SK-N-SH treated with all-trans-retinoic acid at 6 μM for 48 hours (cell line): ENCODE measurements around the gene LONP1.

Experiments
- ARNTL ChIP-seq: fragments of 450-650 bp; formaldehyde crosslinking; IDR thresholded peaks from 2 replicates; pipeline ENCODE4 v1.5.0; 2020; ENCODE audit warnings: low read depth, mild to moderate bottlenecking, moderate library complexity, borderline replicate concordance
- ISL1 ChIP-seq: fragments of 250-450 bp; sonication (Bioruptor Pico); IDR thresholded peaks from 2 replicates; pipeline ENCODE4 v2.1.2; 2022; ENCODE audit warnings: mild to moderate bottlenecking, moderate library complexity
- OSR1 ChIP-seq: fragments of 250-450 bp; sonication (Bioruptor Pico); IDR thresholded peaks from 2 replicates; pipeline ENCODE4 v1.8.0; 2022; ENCODE audit warnings: moderate library complexity, mild to moderate bottlenecking, inconsistent platforms
- PATZ1 ChIP-seq: fragments of 250-450 bp; sonication (Bioruptor Pico); IDR thresholded peaks from 2 replicates; pipeline ENCODE4 v1.8.0; 2020; ENCODE audit warnings: mild to moderate bottlenecking, moderate library complexity, borderline replicate concordance
- PPARA ChIP-seq: fragments of 250-450 bp; sonication (Bioruptor Pico); IDR thresholded peaks from 2 replicates; pipeline ENCODE4 v1.5.0; 2020; ENCODE audit warnings: mild to moderate bottlenecking, borderline replicate concordance
- RARB ChIP-seq: fragments of 250-450 bp; sonication (Bioruptor Pico); IDR thresholded peaks from 2 replicates; pipeline ENCODE4 v1.8.0; 2021; ENCODE audit warnings: mild to moderate bottlenecking, moderate library complexity
- ZFP3 ChIP-seq: fragments of 250-450 bp; sonication (Bioruptor Pico); IDR thresholded peaks from 2 replicates; pipeline ENCODE4 v1.5.0; 2020; ENCODE audit warnings: mild to moderate bottlenecking, moderate library complexity
- ZFP30 ChIP-seq: fragments of 450-650 bp; formaldehyde crosslinking; IDR thresholded peaks from 2 replicates; pipeline ENCODE4 v1.5.0; 2022; ENCODE audit warnings: mild to moderate bottlenecking, moderate library complexity
- ZNF565 ChIP-seq: fragments of 450-650 bp; formaldehyde crosslinking; conservative IDR thresholded peaks from 2 replicates; pipeline ENCODE4 v1.5.0; 2020; ENCODE audit warnings: low read depth, mild to moderate bottlenecking, moderate library complexity
- ZNF70 ChIP-seq: fragments of 450-650 bp; formaldehyde crosslinking; IDR thresholded peaks from 2 replicates; pipeline ENCODE4 v1.5.0; 2020; ENCODE audit warnings: mild to moderate bottlenecking, moderate library complexity
- ZNF8 ChIP-seq: fragments of 450-650 bp; formaldehyde crosslinking; IDR thresholded peaks from 2 replicates; pipeline ENCODE4 v1.5.0; 2020; ENCODE audit warnings: mild to moderate bottlenecking, moderate library complexity
- TF ChIP-seq, protein P1 (sequence below): fragments of 250-450 bp; sonication (Bioruptor Pico); IDR thresholded peaks from 2 replicates; pipeline ENCODE4 v1.5.1; 2021; ENCODE audit warnings: mild to moderate bottlenecking, moderate library complexity

DNA sequence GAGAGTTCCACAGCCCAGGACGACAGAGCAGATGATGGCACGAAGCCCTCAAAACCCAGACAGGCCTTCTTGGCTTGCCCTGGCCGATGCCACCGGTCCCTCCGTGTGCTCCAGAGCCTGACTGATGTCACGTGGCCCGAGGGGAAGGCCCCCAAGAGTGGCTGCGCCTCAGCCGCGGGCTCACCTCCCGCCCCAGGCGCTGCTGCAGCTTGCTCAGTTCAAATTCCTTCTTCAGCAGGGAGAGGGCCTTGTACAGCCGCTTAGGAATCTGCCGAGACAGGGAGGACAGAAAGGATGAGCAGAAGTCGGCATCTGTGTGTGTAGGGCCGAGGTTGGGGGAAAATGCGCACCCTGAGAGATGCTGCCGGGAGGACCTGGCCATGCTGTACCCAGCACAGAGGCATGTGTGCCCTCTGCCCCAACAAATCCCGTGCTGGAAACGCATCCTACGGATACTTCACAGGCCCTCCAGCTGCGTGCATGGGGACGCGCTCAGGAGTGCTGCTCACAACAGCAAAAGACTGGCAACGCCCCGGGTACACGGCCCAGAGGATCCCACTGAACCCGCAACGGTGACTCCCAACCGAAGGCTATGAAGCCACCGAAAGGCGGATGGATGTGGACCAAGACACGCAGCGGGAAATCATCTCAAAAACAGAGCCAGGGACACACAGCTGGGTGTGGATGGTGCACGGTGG is 12.9 kb downstream of the LONP1 start:
- no peak for TF ChIP-seq ZFP3 (CRISPR knock-in tag)
- TF ChIP-seq RARB = no peak
- TF ChIP-seq ARNTL (CRISPR knock-in tag) = no peak
- no peak for TF ChIP-seq ZNF8 (CRISPR knock-in tag)
- no peak for TF ChIP-seq ZNF565
- TF ChIP-seq PATZ1 (CRISPR knock-in tag) = no peak
- TF ChIP-seq, protein P1, sequence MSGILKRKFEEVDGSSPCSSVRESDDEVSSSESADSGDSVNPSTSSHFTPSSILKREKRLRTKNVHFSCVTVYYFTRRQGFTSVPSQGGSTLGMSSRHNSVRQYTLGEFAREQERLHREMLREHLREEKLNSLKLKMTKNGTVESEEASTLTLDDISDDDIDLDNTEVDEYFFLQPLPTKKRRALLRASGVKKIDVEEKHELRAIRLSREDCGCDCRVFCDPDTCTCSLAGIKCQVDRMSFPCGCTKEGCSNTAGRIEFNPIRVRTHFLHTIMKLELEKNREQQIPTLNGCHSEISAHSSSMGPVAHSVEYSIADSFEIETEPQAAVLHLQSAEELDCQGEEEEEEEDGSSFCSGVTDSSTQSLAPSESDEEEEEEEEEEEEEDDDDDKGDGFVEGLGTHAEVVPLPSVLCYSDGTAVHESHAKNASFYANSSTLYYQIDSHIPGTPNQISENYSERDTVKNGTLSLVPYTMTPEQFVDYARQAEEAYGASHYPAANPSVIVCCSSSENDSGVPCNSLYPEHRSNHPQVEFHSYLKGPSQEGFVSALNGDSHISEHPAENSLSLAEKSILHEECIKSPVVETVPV (CRISPR knock-in tag) = no peak
- TF ChIP-seq PPARA (CRISPR knock-in tag) = no peak
- TF ChIP-seq OSR1 (CRISPR knock-in tag) = no peak
- no peak for TF ChIP-seq ZNF70 (CRISPR knock-in tag)
- TF ChIP-seq ISL1 (CRISPR knock-in tag) = no peak
- TF ChIP-seq ZFP30 (CRISPR knock-in tag) = no peak
